Neutrophil (primary cell): ENCODE results near the gene TBC1D30.

Source experiments
- H3K27ac ChIP-seq: fragments of 200-600 bp; sonication (generic); 2 replicates; pipeline ENCODE4 v1.5.1; 2016; ENCODE audit warnings: mild to moderate bottlenecking, moderate library complexity
- H3K27me3 ChIP-seq: fragments of 200-600 bp; sonication (generic); 2 replicates; pipeline ENCODE4 v1.6.0; 2016; ENCODE audit warnings: mild to moderate bottlenecking
- H3K36me3 ChIP-seq: fragments of 200-600 bp; sonication (generic); 2 replicates; pipeline ENCODE4 v1.5.1; 2017
- H3K4me1 ChIP-seq, 2 experiments: fragments of 200-600 bp in 1 of 2; sonication (generic) in 1 of 2; 1 replicate in 1 of 2; 2 replicates in 1 of 2; pipeline versions ENCODE4 v1.5.1 to v1.6.1; 2013 to 2016; ENCODE audit warnings: low read depth in 1 of 2, low read length in 1 of 2, mild to moderate bottlenecking in 1 of 2, moderate library complexity in 1 of 2; ENCODE audit not compliant: control insufficient read depth in 1 of 2, insufficient read depth in 1 of 2
- H3K4me3 ChIP-seq, 2 experiments: fragments of 200-600 bp in 1 of 2; sonication (generic) in 1 of 2; 1 replicate in 1 of 2; 2 replicates in 1 of 2; pipeline ENCODE4 v1.5.1; 2013 to 2016; ENCODE audit warnings: low read depth in 1 of 2, low read length in 1 of 2, mild to moderate bottlenecking in 1 of 2, moderate library complexity in 1 of 2
- H3K9me3 ChIP-seq: fragments of 200-600 bp; sonication (generic); 2 replicates; pipeline ENCODE4 v1.5.1; 2016
- CTCF ChIP-seq: fragments of 200-600 bp; sonication (generic); IDR thresholded peaks from 2 replicates; pipeline ENCODE4 v1.5.1; 2016; ENCODE audit warnings: antibody characterized with exemption

Gene TBC1D30

DNA sequence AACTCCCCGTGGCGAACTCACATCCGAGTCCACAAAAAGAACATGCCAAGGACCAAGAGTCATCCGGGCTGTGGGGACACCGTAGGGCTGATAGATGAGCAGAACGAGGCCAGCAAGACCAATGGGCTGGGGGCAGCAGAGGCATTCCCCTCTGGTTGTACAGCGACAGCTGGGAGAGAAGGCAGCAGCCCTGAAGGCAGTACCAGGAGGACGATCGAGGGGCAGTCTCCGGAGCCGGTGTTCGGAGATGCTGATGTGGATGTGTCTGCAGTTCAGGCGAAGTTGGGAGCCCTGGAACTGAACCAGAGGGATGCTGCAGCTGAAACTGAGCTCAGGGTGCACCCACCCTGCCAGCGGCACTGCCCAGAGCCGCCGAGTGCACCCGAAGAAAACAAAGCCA is 50.7 kb downstream of the TBC1D30 start:
- no peak overlapping the region for H3K4me3 ChIP-seq
- no peak for TF ChIP-seq CTCF
- peaks cover 30% of the 10 kb centered on the region for H3K27me3 ChIP-seq

GRCh38 chr12:64876388-64877071 is 52.1 kb downstream of the TBC1D30 start:
- TF ChIP-seq CTCF = no peak
- Histone ChIP-seq H3K27me3 (peaks cover 30% of the 10 kb centered on the region), H3K36me3 (no peaks in the 10 kb centered on the region), H3K27ac (no peak overlapping the region), H3K4me1 (no peaks in the 10 kb centered on the region), H3K4me3 (no peak overlapping the region), H3K9me3 (no peaks in the 10 kb centered on the region)

More for the DNA sequence above, 50.7 kb downstream of the TBC1D30 start:
- H3K9me3 ChIP-seq = no peaks in the 10 kb centered on the region
- H3K4me1 ChIP-seq = no peaks in the 10 kb centered on the region
- no peaks in the 10 kb centered on the region for H3K36me3 ChIP-seq
- no peak overlapping the region for H3K27ac ChIP-seq

GRCh38 chr12:64877363-64878004 is 53.0 kb downstream of the TBC1D30 start:
- no peaks in the 10 kb centered on the region for H3K36me3 ChIP-seq
- H3K27me3 ChIP-seq = peaks cover 30% of the 10 kb centered on the region
- H3K4me3 ChIP-seq = no peak overlapping the region
- no peaks in the 10 kb centered on the region for H3K9me3 ChIP-seq
- no peak overlapping the region for H3K27ac ChIP-seq
- no peak for TF ChIP-seq CTCF
- H3K4me1 ChIP-seq = no peaks in the 10 kb centered on the region

DNA sequence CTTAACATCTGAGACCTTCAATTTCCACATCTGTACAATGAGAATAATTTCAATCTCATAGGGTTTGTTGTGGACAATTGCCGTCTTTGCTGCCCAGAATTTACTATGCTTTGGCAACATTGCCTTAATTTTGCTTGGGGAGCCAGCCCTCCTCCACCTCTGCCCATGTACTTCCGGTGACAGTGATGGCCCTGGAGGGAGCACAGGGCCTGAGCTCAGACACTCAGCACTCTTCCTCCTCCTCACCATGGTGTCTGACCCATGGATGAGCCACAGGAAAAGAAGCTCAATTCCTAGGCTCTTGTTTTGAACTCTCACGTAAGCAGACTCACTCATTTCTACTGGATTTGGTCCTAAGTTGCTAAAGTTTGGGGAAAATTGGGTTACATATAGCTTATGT is 58.2 kb downstream of the TBC1D30 start:
- Histone ChIP-seq H3K4me3 (no peak overlapping the region), H3K27ac (no peak overlapping the region), H3K36me3 (no peaks in the 10 kb centered on the region), H3K4me1 (no peaks in the 10 kb centered on the region), H3K9me3 (no peaks in the 10 kb centered on the region), H3K27me3 (peaks cover 22% of the 10 kb centered on the region)
- TF ChIP-seq CTCF = no peak

DNA sequence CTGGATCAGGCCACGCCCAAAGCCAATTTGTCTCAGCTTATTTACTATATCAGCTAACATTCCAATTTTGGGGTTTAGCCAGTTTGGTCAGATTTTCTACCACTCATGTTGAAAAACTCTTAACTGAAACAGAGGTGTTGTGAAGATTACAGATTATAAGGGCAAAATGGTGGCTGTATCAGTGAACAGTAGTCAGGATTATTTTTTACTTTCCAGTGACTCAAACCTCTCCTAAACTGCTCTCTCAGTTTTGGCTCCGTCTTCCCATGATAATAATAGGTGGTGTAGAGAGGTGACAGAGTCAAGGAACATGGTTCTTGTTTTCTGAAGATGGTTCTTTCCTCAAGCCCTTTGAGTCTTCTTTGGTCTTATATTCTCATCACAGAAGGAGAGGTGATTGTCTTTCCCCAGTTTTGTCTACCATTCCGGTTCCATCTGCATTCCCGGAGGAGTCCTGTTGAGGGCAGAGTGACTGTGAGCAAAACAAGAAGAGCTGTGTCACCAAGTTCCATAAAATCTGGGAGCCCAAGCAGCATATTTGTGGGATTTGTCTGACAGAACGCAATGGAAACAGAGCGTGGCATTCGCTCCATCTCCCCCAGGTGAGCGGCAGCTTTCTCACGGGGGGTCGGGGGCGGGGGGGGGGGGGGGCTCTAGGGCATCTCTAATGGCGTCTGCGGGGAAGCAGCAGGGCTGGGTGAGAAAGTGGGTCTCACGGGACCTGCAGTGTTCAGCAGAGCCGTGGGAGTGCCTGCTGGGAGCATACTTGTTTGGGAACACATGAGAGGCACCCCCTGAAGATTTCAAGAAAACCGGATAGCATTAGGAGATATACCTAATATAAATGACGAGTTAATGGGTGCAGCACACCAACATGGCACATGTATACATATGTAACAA is 59.1 kb downstream of the TBC1D30 start:
- peaks cover 13% of the 10 kb centered on the region for H3K27me3 ChIP-seq
- no peaks in the 10 kb centered on the region for H3K9me3 ChIP-seq
- no peak overlapping the region for H3K4me3 ChIP-seq
- no peaks in the 10 kb centered on the region for H3K36me3 ChIP-seq
- H3K27ac ChIP-seq = no peak overlapping the region
- TF ChIP-seq CTCF = no peak
- no peaks in the 10 kb centered on the region for H3K4me1 ChIP-seq
